NB4 (cell line): ENCODE data around the gene MT1H.

ENCODE experiments used
- DNase-seq: peaks from one replicate; pipeline ENCODE4 v3.0.0; 2010; ENCODE audit warnings: low read depth
- H3K4me3 ChIP-seq: one replicate; pipeline ENCODE4 v1.5.1; 2011; ENCODE audit warnings: mild to moderate bottlenecking, low read depth, low read length, moderate library complexity
- CTCF ChIP-seq: IDR thresholded peaks from one replicate; pipeline ENCODE4 v1.5.1; 2012; ENCODE audit warnings: low read depth, low read length
- MAX ChIP-seq: IDR thresholded peaks from 2 replicates; pipeline ENCODE4 v1.6.1; 2011; ENCODE audit warnings: low read depth, low read length
- MYC ChIP-seq: IDR thresholded peaks from 2 replicates; pipeline ENCODE4 v1.6.1; 2011; ENCODE audit warnings: low read depth, low read length
- POLR2A ChIP-seq: IDR thresholded peaks from 2 replicates; pipeline ENCODE4 v1.6.1; 2011; ENCODE audit warnings: mild to moderate bottlenecking; ENCODE audit not compliant: insufficient read length; ENCODE audit errors: extremely low read depth

MT1H gene

GRCh38 chr16:56695246-56695645, 25.6 kb downstream of the MT1H start:
- H3K4me3 ChIP-seq: no peak overlapping the region
- TF ChIP-seq CTCF (no peak), MAX (no peak), POLR2A (no peak), MYC (no peak)
- DNase-seq: no peak

- TF ChIP-seq MYC (no peak), CTCF (no peak), POLR2A (no peak)
- DNase-seq: no peak
- no peak overlapping the region for H3K4me3 ChIP-seq
Measured at GRCh38 chr16:56697456-56698155, 28.0 kb downstream of the MT1H start.

GRCh38 chr16:56700195-56700594, 30.6 kb downstream of the MT1H start:
- TF ChIP-seq POLR2A (no peak), MAX (no peak), CTCF (no peak), MYC (no peak)
- no peak overlapping the region for H3K4me3 ChIP-seq
- peak; percentile 38 for DNase-seq

GRCh38 chr16:56700631-56701030, 31.0 kb downstream of the MT1H start:
- TF ChIP-seq MAX (no peak), CTCF (no peak), POLR2A (no peak), MYC (no peak)
- no peak for DNase-seq
- H3K4me3 ChIP-seq: no peak overlapping the region

- no peak for TF ChIP-seq POLR2A
- no peak for TF ChIP-seq CTCF
- TF ChIP-seq MYC: no peak
- TF ChIP-seq MAX: no peak
- DNase-seq: no peak
- H3K4me3 ChIP-seq: no peak overlapping the region
Measured at GRCh38 chr16:56701534-56701933, 31.9 kb downstream of the MT1H start.
